Measurements from ENCODE around the gene ARHGAP19. TPM values are rescaled to one million over a fixed set of nuclear protein-coding genes. Genes with fewer than 3 reads are reported as not detected.

The ARHGAP19 gene
- total RNA-seq, 4 donors from 2014 or later: 5.7 to 10.4 (median 9.2) TPM

GRCh38 chr10:97178074-97178473 lies 114.4 kb downstream of the ARHGAP19 start:
- no peak for TF ChIP-seq CTCF (IDR thresholded peaks at IDR 0.05; ENCODE audit: low read depth)

GRCh38 chr10:97176226-97176625 lies 116.2 kb downstream of the ARHGAP19 start:
- TF ChIP-seq CTCF (IDR thresholded peaks at IDR 0.05; ENCODE audit: low read depth): no peak

GRCh38 chr10:97175586-97175985 lies 116.9 kb downstream of the ARHGAP19 start:
- TF ChIP-seq CTCF (IDR thresholded peaks at IDR 0.05; ENCODE audit: low read depth): no peak

GRCh38 chr10:97174941-97175340 lies 117.5 kb downstream of the ARHGAP19 start:
- no peak for TF ChIP-seq CTCF (IDR thresholded peaks at IDR 0.05; ENCODE audit: low read depth)

- no peak for TF ChIP-seq CTCF (IDR thresholded peaks at IDR 0.05; ENCODE audit: low read depth)
These were observed 118.1 kb downstream of the ARHGAP19 start for GRCh38 chr10:97174276-97174775.

- no peak for TF ChIP-seq CTCF (IDR thresholded peaks at IDR 0.05; ENCODE audit: low read depth)
These were observed 119.4 kb downstream of the ARHGAP19 start for GRCh38 chr10:97173036-97173435.

Small RNA genes within 50 kb of the gene (small RNA-seq; reads per million reads assigned to genes)
- not detected for gene RF00017

Other genes starting within 250 kb of the ARHGAP19 start
- under 1 TPM in 3 of 4 donors, not detected in 1; 0.19 to 0.44 (median 0.33) TPM for gene SLIT1, start 106.7 kb downstream of the ARHGAP19 start, total RNA-seq
- gene FRAT1, start 26.6 kb upstream of the ARHGAP19 start, total RNA-seq: 10 to 100 TPM in 1 of 4 donors, 1 to 10 TPM in 3; 3.8 to 10.9 (median 6.6) TPM
- gene FRAT2, start 42.1 kb upstream of the ARHGAP19 start, total RNA-seq: 10 to 100 TPM in 1 of 4 donors, 1 to 10 TPM in 3; 4.4 to 10.2 (median 9.4) TPM
- 10 to 100 TPM in 3 of 4 donors, 1 to 10 TPM in 1; 9.5 to 14.9 (median 14.3) TPM for gene RRP12, start 108.7 kb upstream of the ARHGAP19 start, total RNA-seq
- gene PGAM1, start 133.6 kb upstream of the ARHGAP19 start, total RNA-seq: 100 to 1,000 TPM; 143 to 155 (median 148) TPM
- gene EXOSC1, start 153.4 kb upstream of the ARHGAP19 start, total RNA-seq: 10 to 100 TPM; 20.5 to 25.8 (median 22.9) TPM
- gene ZDHHC16, start 153.5 kb upstream of the ARHGAP19 start, total RNA-seq: 10 to 100 TPM; 18.1 to 22.0 (median 19.7) TPM
- 10 to 100 TPM; 57.6 to 87.8 (median 76.8) TPM for gene MMS19, start 205.8 kb upstream of the ARHGAP19 start, total RNA-seq
- 10 to 100 TPM in 2 of 4 donors, 1 to 10 TPM in 2; 3.9 to 23.4 (median 12.4) TPM for gene UBTD1, start 206.3 kb upstream of the ARHGAP19 start, total RNA-seq

Measured in subcutaneous adipose tissue (tissue), 4 donors.